CD4-positive, alpha-beta T cell treated with Interleukin-4 for 4 hours (primary cell): ENCODE data around the gene FMNL2.

Source experiments
- DNase-seq: peaks from one replicate; pipeline ENCODE4 v3.0.0-alpha.2; 2020

FMNL2 gene

GRCh38 chr2:152452256-152452973, 117.4 kb downstream of the FMNL2 start:
- no peak for DNase-seq

- no peak for DNase-seq
Measured at GRCh38 chr2:152453129-152453911, 118.3 kb downstream of the FMNL2 start.

DNA sequence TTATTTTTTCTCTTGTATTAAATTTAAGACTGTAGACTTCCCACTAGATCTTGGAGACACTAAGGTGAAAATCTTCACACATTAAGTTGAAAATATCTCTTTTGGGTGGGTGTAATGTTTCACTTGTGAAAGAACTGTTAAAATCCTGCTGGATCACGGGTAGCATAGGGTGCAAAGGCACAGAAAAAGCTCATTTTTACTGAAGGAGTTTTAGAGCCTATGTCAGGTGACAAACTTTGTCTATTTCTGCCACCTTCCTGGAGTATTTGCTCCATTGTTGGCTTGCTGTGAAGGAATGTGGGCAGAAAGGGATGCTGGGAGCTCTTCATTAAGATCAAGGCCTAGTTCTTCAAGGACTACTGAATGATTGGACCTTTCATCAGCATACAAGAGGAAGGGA, 119.4 kb downstream of the FMNL2 start:
- no peak for DNase-seq

DNA sequence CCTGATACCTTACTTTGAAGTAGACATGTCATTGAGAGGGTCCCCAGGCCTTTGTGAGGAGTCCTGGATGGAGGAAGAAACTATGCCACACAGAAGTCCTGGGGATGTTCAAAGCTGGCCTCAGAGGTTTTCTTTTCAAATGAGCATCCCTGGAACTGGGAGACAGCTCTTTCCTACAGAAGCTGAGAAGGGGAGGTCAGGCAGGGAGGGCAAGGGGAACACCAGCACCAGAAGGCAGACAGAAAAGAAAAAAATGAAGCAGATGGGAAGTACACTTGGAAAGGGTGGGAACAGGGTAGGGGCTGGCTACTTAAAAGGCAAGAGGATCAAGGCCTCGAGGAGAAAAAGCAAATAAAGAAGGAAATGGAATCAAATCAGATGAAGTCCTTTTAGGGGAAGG, 120.0 kb downstream of the FMNL2 start:
- no peak for DNase-seq

DNA sequence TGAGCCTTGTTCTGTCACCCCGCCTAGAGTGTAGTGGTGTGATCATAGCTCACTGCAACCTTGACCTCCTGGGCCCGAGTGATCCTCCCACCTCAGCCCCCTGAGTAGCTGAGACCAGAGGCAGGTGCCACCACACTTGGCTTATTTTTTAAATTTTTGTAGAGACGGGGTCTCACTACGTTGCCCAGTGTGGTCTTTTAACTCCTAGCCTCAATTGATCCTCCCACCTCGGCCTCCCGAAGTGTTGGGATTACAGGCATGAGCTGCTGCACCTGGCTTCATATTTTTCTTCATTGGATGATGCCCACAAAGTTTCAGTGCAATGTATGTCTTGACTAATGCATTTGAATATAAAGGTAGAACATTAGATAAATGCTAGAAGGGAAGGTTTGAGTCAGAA, 120.8 kb downstream of the FMNL2 start:
- no peak for DNase-seq

DNA sequence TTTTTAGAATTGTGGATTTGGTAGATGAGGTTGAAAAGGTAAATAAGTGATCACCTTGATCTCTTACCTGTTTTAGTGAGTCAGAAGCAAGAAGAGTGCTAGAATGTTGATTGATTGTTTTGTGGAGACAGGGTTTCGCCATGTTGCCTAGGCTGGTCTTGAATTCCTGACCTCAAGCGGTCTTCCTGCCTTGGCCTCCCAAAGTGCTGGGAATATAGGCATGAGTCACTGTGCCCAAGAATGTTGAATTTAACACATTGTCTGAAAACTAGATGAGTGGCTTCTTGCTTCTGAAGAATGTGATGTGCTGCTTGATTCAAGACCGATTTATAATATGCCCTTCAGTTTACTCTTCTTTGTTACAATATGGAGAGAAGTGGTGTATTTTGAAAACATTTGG, 121.3 kb downstream of the FMNL2 start:
- no peak for DNase-seq

DNA sequence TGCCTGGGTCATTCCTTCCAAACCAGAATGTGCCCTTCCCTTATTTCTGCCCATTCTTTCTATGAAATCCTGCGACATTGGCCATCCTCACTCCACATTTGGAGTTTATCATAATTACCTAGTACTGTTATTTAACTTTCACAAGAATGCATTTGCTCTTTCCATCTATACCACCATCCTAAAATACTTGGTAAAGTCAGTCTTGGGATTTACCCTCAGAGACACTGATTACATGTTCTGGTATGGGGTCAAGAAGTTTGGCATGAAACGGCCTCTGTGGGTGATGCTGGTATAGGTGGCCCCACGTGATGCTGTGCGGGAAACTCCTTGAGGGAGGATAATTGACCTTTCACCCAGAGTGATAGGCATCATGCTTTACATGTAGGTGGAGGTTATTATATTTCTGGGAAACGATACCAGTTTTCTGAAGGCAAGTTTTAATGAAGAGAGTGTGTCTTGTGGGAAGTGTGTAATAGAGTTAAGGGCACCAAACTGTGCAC, 123.5 kb downstream of the FMNL2 start:
- DNase-seq = no peak

DNA sequence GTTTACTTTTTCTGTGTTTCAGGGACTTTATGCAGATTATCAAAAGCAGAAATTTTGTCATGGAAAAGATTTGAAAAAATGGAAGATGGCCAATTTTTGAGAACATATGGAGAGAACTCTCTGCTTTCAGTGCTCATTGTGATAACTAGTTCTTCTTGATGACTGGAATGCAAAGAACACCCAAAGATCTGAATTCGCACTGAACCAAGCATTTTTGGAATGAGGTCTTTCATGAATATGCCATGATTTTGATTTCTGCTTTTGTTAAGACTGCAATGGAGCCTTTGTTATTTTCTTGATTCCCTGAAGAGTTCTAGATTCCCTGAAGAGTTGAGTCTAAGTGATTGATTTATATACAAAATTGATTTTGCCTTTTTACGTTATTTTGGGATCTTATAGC, 124.1 kb downstream of the FMNL2 start:
- DNase-seq = no peak

DNA sequence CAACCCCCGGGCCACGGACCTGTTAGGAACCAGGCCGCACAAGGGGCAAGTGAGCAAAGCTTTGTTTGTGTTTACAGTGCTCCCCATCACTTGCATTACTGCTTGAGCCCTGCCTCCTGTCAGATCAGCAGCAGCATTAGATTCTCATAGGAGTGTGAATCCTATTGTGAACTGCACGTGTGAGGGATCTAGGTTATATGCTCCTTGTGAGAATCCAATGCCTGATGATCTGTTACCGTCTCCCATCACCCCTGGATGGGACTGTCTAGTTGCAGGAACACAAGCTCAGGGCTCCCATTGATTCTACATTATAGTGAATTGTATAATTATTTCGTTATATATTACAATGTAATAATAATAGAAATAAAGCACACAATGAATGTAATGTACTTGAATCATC, 125.6 kb downstream of the FMNL2 start:
- DNase-seq = no peak

DNA sequence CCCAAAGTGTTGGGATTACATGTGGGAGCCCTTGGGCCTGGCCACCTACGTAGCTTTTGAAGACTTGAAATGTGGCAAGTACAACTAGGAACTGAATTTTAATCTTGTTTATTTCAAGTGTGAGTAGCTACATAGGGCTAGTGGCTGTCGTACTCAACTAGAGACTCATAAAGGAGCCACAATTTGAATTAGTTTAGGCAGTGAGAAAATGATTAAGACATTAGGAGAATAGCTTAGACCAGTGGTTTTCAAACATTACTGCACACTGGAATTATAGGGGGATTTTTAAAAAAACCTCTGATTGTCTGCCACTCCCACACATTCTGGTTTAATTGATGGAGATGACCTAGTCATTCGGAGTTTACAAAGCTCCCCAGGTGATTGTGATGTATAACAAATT, 127.1 kb downstream of the FMNL2 start:
- DNase-seq = no peak

DNA sequence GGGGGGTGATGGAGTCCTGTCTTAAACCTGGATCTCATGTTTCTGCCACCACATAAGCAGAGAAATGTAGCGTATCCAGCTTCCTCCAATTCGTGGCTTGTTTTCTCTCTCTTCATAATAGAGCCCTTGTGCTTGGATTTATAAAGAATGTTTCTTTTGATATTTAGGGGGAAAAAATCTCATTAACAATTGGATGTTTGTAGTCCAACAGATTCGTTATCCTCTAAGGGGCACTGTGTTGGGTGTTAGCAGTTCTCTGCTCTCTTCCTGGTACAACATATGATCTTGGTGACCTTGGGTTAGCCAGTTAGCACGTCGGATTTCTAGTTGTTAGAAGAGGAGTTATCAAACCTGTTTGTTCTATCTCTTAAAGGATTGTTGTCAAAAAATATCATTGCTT, 127.8 kb downstream of the FMNL2 start:
- DNase-seq = no peak

GRCh38 chr2:152464851-152465470, 130.0 kb downstream of the FMNL2 start:
- DNase-seq = no peak

DNA sequence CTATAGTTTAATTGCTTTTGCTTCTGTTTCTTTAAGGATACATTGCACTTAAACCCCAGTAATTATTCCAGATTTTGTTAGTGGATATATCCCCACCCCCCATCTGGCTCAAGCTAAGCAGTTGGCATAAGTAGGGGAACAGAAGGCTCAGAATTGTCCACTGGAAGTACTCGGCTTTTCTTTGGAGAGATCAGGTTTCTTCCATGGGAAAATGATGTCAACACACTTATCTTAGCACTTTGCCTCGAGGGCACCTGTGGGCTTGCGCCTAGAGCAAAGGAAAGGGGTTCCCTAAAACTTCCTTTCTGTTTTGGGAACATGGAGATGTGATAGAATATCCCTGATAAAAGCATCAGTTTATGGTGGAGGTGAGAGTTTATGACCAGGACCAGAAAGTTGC, 130.6 kb downstream of the FMNL2 start:
- no peak for DNase-seq

GRCh38 chr2:152466041-152466440, 131.1 kb downstream of the FMNL2 start:
- DNase-seq = no peak

DNA sequence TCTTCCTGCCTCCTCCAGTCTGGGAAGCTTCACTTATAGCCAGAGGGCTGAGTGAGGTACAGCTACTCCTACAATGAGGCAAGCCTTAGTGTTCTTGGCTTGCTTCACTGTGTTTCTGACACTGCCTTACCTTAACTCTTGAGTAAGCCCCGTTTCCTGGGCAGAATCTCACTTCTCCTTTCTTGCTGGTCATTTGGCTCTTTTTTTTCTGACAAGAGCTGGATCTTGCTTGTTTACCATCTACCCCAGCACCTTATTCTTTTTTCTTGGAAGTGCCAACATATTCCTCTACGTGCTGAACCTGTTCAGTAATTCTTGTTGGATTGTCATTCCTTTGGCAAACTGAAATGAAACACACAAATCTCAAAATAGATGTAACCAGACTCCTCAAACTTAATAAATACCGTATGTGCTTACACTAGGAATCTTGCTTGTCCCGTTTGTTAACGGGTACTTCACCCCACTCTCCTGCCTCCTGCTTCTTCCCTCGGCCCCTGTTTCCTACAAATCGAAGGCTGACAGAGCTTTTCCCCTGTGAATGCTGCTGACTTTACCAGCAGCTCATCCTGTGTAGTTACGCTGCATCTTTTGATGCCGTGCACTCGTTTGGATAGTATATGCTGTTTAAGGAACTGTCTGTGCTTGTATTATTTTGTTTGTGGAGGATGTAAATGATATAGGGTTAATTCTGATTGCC, 132.2 kb downstream of the FMNL2 start:
- DNase-seq = no peak

- DNase-seq = no peak
Measured at GRCh38 chr2:152467677-152468410, 132.9 kb downstream of the FMNL2 start.

DNA sequence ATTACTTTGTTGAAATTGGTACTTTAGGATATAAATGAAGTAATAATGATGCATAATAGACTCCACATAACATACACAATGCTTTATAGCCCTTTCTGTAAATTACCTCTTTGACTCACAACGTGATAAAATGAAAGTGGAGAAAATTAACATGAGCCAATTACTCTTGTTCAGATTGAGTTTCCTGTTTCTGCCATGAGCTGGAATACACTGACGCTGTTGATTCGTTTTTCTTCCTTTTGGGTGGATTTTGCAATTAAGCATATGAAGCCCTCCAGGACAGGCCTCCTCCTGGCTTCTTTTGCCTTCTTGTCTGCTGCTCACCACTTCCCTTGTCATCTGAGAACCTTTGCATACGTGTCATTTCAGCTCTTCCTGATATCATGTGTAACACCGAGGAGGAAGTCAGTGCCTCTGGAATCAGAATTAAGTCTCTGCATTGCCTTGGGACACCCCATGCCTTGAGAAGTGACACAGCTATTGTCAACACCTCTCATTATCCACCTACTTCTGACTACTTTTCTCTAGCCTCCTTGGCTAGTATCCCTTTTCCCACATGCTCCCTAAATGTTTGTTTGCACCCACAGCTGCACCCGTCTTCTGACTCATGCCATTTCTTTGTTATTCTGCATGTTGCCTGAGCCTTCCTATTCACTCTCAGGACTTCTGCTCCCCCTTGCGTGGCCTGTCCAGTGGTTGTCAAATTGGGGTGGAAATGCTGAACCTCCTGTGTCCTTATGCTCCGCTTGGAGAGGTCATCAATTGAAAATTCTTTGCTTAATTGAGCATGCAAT, 134.1 kb downstream of the FMNL2 start:
- no peak for DNase-seq

DNA sequence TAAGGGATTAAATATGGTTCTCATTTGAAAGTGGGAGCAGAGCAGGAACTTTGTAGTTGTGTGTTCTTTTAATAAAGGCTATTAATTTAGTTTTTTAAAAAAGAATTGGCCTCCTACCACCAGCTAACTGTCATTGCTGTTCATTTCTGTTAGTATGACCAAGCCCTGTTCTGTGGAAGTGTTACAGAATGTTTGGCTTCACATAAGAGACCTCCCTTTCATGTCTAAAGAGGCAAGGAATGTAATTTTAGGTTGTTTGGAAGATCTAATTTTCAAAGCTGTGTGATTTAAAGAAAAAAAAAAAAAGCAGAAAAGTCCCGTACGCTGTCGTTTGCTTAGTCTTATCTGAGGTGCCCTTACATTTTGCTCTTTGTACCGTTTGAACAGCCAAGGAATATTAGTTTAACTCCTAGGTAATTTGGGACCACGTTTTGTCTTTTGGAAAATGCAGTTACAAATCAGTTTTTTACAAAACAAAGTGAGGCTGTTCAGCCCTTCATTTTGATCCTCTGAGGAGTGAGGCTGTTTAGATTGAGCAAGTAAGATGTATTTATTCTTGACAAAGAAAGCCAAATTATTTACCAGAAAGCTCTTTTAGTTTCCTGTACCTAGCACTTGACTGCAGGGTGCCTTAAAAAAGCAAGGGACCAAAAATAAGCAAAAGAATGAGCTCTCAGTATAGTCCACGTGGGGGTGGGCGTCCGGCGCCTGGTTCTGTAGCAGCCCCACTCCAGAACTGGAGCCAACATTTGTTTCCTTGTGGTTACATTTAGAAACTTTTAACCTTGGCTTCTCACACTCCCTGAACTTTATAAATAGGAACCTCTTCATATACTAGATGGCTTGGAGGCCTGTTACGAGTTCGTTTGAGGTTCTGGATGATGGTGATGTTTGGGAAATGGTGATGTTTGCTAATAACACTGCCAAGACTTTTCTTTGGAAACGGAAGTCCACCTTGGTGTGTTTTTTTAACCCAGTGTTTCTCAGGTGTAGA, 136.2 kb downstream of the FMNL2 start:
- no peak for DNase-seq

DNA sequence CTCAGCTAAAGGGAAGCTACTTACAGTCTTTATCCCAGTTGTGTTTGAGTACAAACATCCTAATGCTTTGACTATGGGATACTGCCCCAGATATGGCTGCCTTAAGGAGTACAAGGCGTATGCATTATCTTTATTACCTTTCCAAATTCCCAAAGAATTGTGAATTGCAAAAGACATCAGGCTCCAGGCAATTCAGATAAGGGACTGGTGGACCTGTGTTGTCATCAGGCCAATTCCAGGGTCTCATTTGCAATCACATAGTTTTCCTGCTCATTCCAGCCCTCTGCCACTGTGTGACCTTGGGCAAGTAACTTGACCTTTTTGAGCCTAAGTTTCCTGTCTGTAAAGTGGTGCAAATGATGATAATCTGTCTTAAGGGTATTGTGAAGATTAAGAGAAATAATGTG, 137.5 kb downstream of the FMNL2 start:
- DNase-seq = no peak

DNA sequence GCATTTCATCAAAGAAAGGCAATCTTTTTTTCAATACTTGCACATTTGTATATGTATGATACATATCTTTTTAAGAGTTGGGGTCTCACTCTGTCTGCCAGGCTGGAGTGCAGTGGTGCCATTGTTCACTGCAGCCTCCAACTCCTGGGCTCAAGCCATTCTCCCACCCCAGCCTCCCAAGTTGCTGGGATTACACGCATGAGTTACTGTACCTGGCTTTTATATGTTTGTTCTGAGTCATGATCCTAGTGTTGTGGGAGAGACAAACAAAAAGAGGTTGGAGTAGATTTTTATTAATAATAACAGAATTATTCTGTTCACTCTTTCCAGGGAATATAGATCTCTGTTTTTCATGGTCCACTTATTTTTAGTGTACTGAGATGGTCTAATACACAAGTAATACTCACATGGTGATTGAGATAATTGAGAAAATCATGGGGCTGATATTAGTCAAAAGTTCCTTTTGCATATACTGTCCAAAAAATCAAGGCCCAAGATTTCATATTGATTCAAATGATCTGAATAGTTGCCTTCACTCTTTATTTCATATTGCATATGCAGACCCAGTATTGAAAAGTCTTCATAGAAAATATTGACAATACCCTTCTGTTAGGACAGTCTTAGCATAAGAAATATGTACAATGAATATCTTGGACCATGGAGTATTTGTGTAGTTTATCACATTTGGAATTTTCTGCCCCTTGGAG, 138.3 kb downstream of the FMNL2 start:
- no peak for DNase-seq
